Panc1 (cell line): ENCODE results near the gene GCNT4. TPM values are rescaled to one million over a fixed set of nuclear protein-coding genes. Genes with fewer than 3 reads are reported as not detected.

Experiments
- ATAC-seq: fragments of 200-7000 bp; cut with Tn5 transposase; 2 replicates; pipeline ENCODE4 v1.9.1; 2020; ENCODE audit warnings: mild to moderate bottlenecking, moderate library complexity
- BruUV-seq: library from RNA; stranded (reverse); fragments of 400-500 nt; replicated peaks from 2 replicates; lab custom pipeline; 2021; lab: Mats Ljungman, UMichigan
- CTCF ChIA-PET: fragments of 300-600 bp; sonication (Branson Sonifier 250); formaldehyde crosslinking; loops from one replicate; lab custom pipeline; 2022; ENCODE audit warnings: antibody characterized with exemption; lab: Charles Lee
- POLR2A ChIA-PET: fragments of 300-600 bp; sonication (Branson Sonifier 250); formaldehyde crosslinking; loops from one replicate; lab custom pipeline; 2022; ENCODE audit warnings: antibody characterized with exemption; lab: Charles Lee
- DNase-seq: peaks from one replicate; pipeline ENCODE4 v3.0.0-alpha.2; 2010; ENCODE audit warnings: low read depth, low spot score
- H3K27ac ChIP-seq: 2 replicates; pipeline ENCODE4 v1.5.1; 2011; ENCODE audit warnings: mild to moderate bottlenecking, low read length, inconsistent platforms
- H3K27me3 ChIP-seq: fragments of 200-500 bp; sonication (Bioruptor generic); 2 replicates; pipeline ENCODE4 v1.6.0; 2014; ENCODE audit warnings: low read length, inconsistent platforms; ENCODE audit not compliant: control insufficient read depth, insufficient read depth
- H3K36me3 ChIP-seq: fragments of 200-500 bp; sonication (Bioruptor generic); 2 replicates; pipeline ENCODE4 v1.5.1; 2014; ENCODE audit warnings: inconsistent platforms, mild to moderate bottlenecking, low read length, moderate library complexity; ENCODE audit not compliant: control insufficient read depth, insufficient read depth
- H3K4me1 ChIP-seq: 2 replicates; pipeline ENCODE4 v1.5.1; 2011; ENCODE audit warnings: inconsistent platforms, mild to moderate bottlenecking, low read length, moderate library complexity; ENCODE audit not compliant: control insufficient read depth, insufficient read depth
- H3K4me3 ChIP-seq, 2 experiments: 2 replicates each; pipeline ENCODE4 v1.5.1; 2011 to 2012; ENCODE audit warnings: low read depth in 2 of 2, low read length in 2 of 2, mild to moderate bottlenecking in 2 of 2, inconsistent platforms in 1 of 2, moderate library complexity in 1 of 2
- H3K9me3 ChIP-seq: fragments of 200-500 bp; sonication (Bioruptor generic); 2 replicates; pipeline ENCODE4 v1.5.1; 2014; ENCODE audit warnings: low read depth, mild to moderate bottlenecking, inconsistent platforms, low read length, moderate library complexity; ENCODE audit not compliant: control insufficient read depth, insufficient read depth
- CTCF ChIP-seq: fragments of 450-650 bp; IDR thresholded peaks from 2 replicates; pipeline ENCODE4 v1.5.1; 2017; ENCODE audit warnings: mild to moderate bottlenecking
- POLR2AphosphoS5 ChIP-seq: IDR thresholded peaks from 2 replicates; pipeline ENCODE4 v1.6.1; 2012; ENCODE audit warnings: mild to moderate bottlenecking, low read depth, low read length, moderate library complexity
- REST ChIP-seq, 2 experiments: IDR thresholded peaks; 2 replicates each; pipeline ENCODE4 v1.6.1; 2011 to 2012; ENCODE audit warnings: low read depth in 2 of 2, control low read depth in 1 of 2, low read length in 1 of 2, mild to moderate bottlenecking in 1 of 2, moderate library complexity in 1 of 2; ENCODE audit not compliant: insufficient read depth in 1 of 2
- SIN3A ChIP-seq: IDR thresholded peaks from 2 replicates; pipeline ENCODE4 v1.6.1; 2012; ENCODE audit warnings: low read depth, mild to moderate bottlenecking, low read length, moderate library complexity, borderline replicate concordance; ENCODE audit not compliant: insufficient read depth
- TCF7L2 ChIP-seq: IDR thresholded peaks from 2 replicates; pipeline ENCODE4 v1.6.1; 2011; ENCODE audit warnings: mild to moderate bottlenecking, low read depth, low read length, inconsistent platforms
- in situ Hi-C: cut with HindIII; loops from 2 replicates; pipeline ENCODE4 v1.10.0; 2016; ENCODE audit warnings: low sequenced_read_pairs, low pct_unique_long_range_greater_than_20kb
- intact Hi-C: fragments of 100-400 bp; cut with micrococcal nuclease; formaldehyde crosslinking; loops from one replicate; pipeline ENCODE4 v1.10.0; 2022; ENCODE audit not compliant: unreplicated experiment
- total RNA-seq: library from RNA; stranded (reverse); gene quantifications from one replicate; pipeline ENCODE4 v1.2.1, GENCODE V29; 2021; ENCODE audit not compliant: unreplicated experiment

The GCNT4 gene
- total RNA-seq, 1 experiment from 2014 or later = 0.33 TPM

- CTCF ChIA-PET = no interaction called here
- ATAC-seq (no peak), DNase-seq (no peak)
- no peaks in the 10 kb centered on the region; the same call in 1 of the 2 replicates for H3K27me3 ChIP-seq
- in situ Hi-C loops (no loop called here), intact Hi-C loops (no loop called here)
- no peak overlapping the region for H3K27ac ChIP-seq
- no peaks in the 10 kb centered on the region for H3K9me3 ChIP-seq
- H3K4me1 ChIP-seq = peaks cover 8% of the 10 kb centered on the region
- H3K36me3 ChIP-seq = no peaks in the 10 kb centered on the region
- no peak overlapping the region for H3K4me3 ChIP-seq
- POLR2A ChIA-PET = no interaction called here
- no TSS peak for BruUV-seq
- TF ChIP-seq SIN3A = no peak
- no peak for TF ChIP-seq REST (IDR thresholded peaks at IDR 0.05; ENCODE audit: insufficient read depth in 1 of 2, low read depth in 2 of 2, low read length in 1 of 2)
- TF ChIP-seq POLR2AphosphoS5 = no peak
- TF ChIP-seq TCF7L2 = no peak
- TF ChIP-seq CTCF = no peak
Observed at GRCh38 chr5:75055727-75056144, 3.4 kb upstream of the GCNT4 start.

- in situ Hi-C loops (no loop called here), intact Hi-C loops (loop anchor here (5.0 kb wide), 1 partner anchor 283 kb away; the partner anchor contains the start of gene HMGCR)
- BruUV-seq = no TSS peak
- Histone ChIP-seq H3K27me3 (no peaks in the 10 kb centered on the region; the same call in 1 of the 2 replicates), H3K27ac (peak overlapping the region; percentile 51), H3K36me3 (no peaks in the 10 kb centered on the region), H3K4me3 (peak overlapping the region; percentile 53 to 61), H3K4me1 (peaks cover 8% of the 10 kb centered on the region), H3K9me3 (no peaks in the 10 kb centered on the region)
- ChIA-PET CTCF (no interaction called here), POLR2A (interaction anchor here (0.5 kb wide), 1 partner anchor 282 kb away, joined by 4 read pairs; the partner anchor contains the start of gene HMGCR)
- no peak for DNase-seq
- TF ChIP-seq REST (IDR thresholded peaks at IDR 0.05; ENCODE audit: insufficient read depth in 1 of 2, low read depth in 2 of 2, low read length in 1 of 2) (no peak), TCF7L2 (no peak; the same call in 1 of the 2 replicates), POLR2AphosphoS5 (no peak), SIN3A (no peak), CTCF (no peak)
- ATAC-seq = peak; percentile 41
Observed at GRCh38 chr5:75054134-75054930, 2.0 kb upstream of the GCNT4 start.
